ENCODE data around the gene LCLAT1. TPM values are rescaled to one million over a fixed set of nuclear protein-coding genes. Genes with fewer than 3 reads are reported as not detected.

LCLAT1 gene
- total and polyA plus RNA-seq, 4 donors, result 2.3 to 22.3 (median 9.4) TPM

Other genes with a start within 250 kb of the LCLAT1 start
- gene LBH, start 215.7 kb upstream of the LCLAT1 start, total RNA-seq, result 100 to 1,000 TPM; 105 to 213 TPM
- gene LBH, start 215.7 kb upstream of the LCLAT1 start, polyA plus RNA-seq, result 10 to 100 TPM; 56.1 to 83.8 TPM

Data from aorta (tissue), 4 donors.